NCI-H1436 treated with DMSO at 0.1 percent for 48 hours (cell line): Measurements from ENCODE around the gene PDE4B.
"Not testable (repeated sequence)": the region's sequence is repeated elsewhere in the genome, so short reads cannot be mapped to it uniquely, and the experiment has no call there.

Experiments
- DNase-seq: peaks from one replicate; lab custom pipeline; 2025; lab: John Stamatoyannopoulos, UW

PDE4B gene

GRCh38 chr1:65953170-65953569, 160.5 kb downstream of the PDE4B start:
- no peak for DNase-seq

GRCh38 chr1:65955071-65955470, 162.4 kb downstream of the PDE4B start:
- no peak for DNase-seq

GRCh38 chr1:65955503-65955902, 162.8 kb downstream of the PDE4B start:
- no peak for DNase-seq

GRCh38 chr1:65958561-65959350, 166.1 kb downstream of the PDE4B start:
- no peak for DNase-seq

- DNase-seq: no peak
These were observed 167.3 kb downstream of the PDE4B start for GRCh38 chr1:65959896-65960567.

- DNase-seq: no peak
These were observed 170.6 kb downstream of the PDE4B start for GRCh38 chr1:65963156-65963888.

GRCh38 chr1:65964123-65964522, 171.4 kb downstream of the PDE4B start:
- DNase-seq: no peak

- no peak for DNase-seq
These were observed 172.7 kb downstream of the PDE4B start for GRCh38 chr1:65965112-65965996.

GRCh38 chr1:65967492-65967891, 174.8 kb downstream of the PDE4B start:
- not testable (repeated sequence) for DNase-seq

GRCh38 chr1:65971547-65971946, 178.9 kb downstream of the PDE4B start:
- no peak for DNase-seq

- no peak for DNase-seq
These were observed 183.0 kb downstream of the PDE4B start for GRCh38 chr1:65975708-65976107.

- no peak for DNase-seq
These were observed 186.7 kb downstream of the PDE4B start for GRCh38 chr1:65979136-65980044.

- no peak for DNase-seq
These were observed 187.5 kb downstream of the PDE4B start for GRCh38 chr1:65980237-65980636.

GRCh38 chr1:65983500-65983899, 190.8 kb downstream of the PDE4B start:
- no peak for DNase-seq

- no peak for DNase-seq
These were observed 192.8 kb downstream of the PDE4B start for GRCh38 chr1:65985393-65986066.

- DNase-seq: no peak
These were observed 193.5 kb downstream of the PDE4B start for GRCh38 chr1:65986146-65986545.

- DNase-seq: no peak
These were observed 197.5 kb downstream of the PDE4B start for GRCh38 chr1:65990161-65990560.

- DNase-seq: no peak
These were observed 199.0 kb downstream of the PDE4B start for GRCh38 chr1:65991694-65992093.

- DNase-seq: no peak
These were observed 199.6 kb downstream of the PDE4B start for GRCh38 chr1:65992165-65992821.

- no peak for DNase-seq
These were observed 200.2 kb downstream of the PDE4B start for GRCh38 chr1:65992831-65993271.
